Stimulated activated CD4-positive, alpha-beta T cell treated with anti-CD3 and anti-CD28 coated beads, TNF-alpha, amount 100 ng/mL, for 24 hours (primary cell): ENCODE measurements around the gene MYCBPAP.

Experiments used
- DNase-seq, 3 experiments: peaks; one replicate each; pipeline ENCODE4 v3.0.0-alpha.2; 2020; ENCODE audit warnings: low read depth in 3 of 3

The MYCBPAP gene

GRCh38 chr17:50507871-50508572, at the start of gene MYCBPAP:
TSS of gene MYCBPAP (plus strand) at chr17:50508439. CDS start at chr17:50508675, 236 bp downstream.
- DNase-seq, result peak; percentile 58 to 83 (median 59)

GRCh38 chr17:50458701-50459676, 49.2 kb upstream of the MYCBPAP start:
- no peak for DNase-seq

- no peak for DNase-seq
Measured at GRCh38 chr17:50459756-50460155, 48.5 kb upstream of the MYCBPAP start.

- DNase-seq, result no peak
Measured at GRCh38 chr17:50460831-50461526, 47.3 kb upstream of the MYCBPAP start.

DNA sequence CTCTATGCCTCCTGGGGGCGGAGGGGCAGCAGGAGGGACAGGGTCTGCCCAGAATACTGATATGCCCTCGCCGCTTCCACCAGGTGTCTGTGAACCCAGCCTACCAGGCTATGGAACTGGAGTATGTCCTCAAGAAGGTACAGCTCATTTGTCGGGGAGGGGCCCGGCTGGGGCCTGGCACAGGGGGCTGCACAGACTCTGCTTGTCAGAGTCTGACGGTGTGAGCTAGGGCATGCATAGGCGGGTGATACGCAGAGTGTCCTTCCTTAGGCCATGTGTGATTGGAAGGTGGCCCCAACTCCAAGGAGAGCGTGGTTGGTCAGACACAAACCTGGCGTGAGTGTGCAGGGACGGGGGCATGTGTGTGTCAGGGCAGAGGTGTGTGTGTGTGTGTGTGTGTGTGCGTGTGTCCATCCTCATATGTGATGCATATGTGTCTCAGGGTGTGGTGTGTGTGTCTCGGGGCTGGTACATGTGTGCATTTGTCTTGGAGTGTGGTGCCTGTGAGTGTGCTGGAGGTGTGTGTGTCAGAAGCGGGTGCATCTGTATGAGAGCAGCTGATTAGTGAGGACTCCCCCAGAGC, 46.6 kb upstream of the MYCBPAP start:
- DNase-seq, result no peak

DNA sequence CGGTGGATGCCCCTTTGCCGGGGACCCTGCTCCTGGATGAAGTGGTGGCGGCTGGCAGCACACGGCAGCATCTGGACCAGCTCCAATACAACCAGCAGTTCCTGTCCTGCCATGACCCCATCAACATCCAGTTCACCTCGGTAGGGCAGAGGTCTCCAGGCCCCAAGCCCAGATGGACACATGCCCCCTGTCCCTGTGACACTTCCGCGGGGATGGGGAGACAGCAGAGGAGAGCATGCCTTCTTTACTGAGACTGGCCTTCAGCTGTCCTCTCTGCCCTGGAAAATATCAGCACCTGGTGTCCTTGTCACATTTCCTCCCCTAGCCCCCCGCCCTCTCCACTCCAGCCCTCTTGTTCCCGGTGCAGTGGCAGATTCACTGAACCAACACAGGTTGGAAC, 45.8 kb upstream of the MYCBPAP start:
- no peak for DNase-seq

DNA sequence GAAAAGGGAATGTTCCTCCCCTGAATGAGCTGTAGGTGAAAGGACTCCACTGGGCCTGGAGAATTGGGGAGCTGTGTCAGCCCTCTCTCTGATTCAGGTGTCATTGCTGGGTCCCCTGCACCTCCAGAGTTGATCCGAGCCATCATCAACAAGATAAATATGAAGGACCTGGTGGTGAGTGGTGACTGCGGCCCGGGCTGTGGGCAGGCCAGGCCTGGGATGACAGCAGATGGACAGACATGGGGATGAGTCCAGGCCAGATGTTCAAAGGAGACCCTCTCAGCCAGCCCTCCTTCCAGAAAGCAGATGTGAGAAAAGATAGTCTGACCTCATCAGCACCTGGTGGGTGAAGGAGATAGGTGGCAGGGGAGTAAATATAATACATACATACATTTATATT, 44.1 kb upstream of the MYCBPAP start:
- no peak for DNase-seq

DNA sequence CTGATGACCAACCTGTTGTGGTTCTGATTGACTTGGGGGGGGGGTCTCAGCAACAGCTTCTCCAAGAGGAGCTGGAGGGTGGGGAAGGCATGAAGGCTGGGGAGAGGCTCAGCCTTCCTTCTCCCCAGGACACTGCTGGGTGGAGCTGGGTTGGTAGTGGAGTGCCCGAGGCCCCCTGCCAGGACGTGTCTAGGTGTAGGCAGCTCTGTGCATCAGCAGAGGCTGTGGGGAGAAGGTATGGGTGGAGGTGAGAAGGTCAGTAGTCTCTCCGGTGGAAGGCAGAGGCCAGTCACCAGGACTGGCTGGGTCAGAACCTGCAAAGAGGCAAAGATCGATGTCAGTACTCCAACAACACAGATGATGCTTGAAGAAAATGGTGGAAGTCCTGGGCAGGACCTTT, 43.5 kb upstream of the MYCBPAP start:
- no peak for DNase-seq

- no peak for DNase-seq
Measured at GRCh38 chr17:50465171-50465570, 43.1 kb upstream of the MYCBPAP start.

DNA sequence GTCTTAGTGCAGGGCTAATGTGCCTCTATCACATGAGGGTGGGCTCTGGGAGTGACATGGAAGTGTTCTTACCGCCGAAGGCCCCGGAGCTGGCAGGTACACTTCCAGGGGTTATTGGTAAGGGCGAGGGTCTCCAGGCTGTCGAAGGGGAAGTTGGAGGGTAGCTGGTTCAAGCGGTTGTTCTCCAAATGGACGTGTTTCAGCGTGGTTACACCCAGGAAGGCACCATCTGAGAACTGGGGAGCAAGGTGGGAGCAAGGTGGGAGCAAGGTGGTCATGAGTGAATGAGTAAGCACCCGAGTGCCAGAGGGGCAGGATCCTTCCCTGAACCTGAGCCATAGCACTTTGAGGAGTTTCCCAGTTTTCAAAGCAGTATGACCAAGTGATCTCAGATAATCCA, 42.6 kb upstream of the MYCBPAP start:
- DNase-seq, result no peak

DNA sequence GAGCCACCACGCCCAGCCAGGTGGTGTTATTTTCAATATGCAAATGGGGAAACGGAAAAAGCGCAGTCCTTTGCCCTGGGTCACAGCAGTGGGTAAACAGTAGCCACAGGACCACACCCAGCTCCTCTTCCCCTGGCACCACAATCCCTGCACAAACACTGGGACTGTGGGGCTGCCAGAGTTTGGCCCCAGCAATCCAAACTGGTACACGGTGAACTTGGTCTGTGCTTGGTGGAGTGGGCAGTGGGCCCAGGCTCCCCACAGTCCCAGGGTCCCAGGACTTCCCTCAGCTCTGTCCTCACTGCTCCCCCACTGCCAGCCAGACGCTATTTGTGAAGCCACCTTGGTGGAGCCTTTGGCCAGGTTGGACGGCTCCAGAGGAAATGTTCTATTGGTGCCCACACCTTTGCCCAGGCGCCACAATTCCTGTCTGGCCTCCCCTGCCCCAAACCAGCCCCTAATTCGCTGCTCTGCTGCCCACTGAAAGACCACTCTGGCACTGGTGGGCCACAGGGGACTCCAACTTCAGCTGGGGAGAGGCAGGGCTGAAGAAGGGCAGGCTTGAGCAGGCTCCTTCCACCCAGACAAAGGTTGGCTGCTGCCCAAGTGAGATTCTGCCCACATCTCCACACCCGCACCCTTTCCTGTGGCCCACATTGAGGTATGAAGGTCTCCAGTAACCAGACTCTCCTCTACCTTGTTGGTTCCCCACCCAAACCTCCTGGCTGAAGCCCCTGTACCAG, 41.7 kb upstream of the MYCBPAP start:
- DNase-seq, result no peak

GRCh38 chr17:50467114-50467854, 41.0 kb upstream of the MYCBPAP start:
- no peak for DNase-seq

GRCh38 chr17:50467855-50468303, 40.4 kb upstream of the MYCBPAP start:
- no peak for DNase-seq

DNA sequence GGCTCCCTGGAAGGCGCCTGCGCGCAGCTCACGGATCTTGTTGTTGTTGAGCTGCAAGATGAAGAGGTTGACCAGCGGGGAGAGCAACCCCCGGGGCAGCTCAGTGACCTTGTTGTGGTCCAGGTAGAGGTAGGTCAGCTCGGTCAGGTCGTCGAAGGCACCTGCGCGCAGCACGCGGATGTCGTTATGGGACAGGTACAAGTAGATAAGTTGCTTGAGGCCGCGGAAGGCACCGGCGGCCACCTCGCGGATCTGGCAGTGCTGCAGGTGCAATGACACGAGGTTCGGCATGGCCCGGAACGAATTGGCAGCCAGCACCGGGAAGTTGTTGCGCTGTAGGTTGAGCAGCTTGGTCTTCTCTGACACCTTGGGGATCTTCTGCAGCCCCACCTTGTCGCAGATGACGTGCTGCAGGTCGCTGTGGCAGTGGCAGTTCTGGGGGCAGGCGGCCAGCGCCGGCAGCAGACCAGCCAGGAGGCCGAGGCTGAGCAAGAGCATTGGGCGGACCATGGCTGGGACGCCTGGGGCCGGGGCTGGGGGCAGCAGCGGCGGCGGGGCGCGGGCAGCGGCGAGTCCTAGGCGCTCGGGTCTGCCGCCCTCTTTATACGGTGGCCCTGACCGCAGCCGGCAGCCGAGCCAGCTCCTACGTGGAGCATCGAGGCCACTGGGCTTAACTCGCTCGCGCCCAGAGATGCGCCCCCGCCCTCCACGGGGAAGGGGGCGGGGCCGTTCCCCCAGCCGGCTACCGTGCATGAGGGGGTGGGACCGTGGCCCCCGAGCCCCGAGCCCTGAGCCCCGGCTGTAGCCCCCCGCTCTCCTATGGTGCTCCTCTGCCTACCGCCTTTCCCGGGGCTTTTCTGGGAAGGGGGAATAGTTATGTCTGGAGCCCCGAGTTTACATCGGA, 39.7 kb upstream of the MYCBPAP start, which contains the start of gene CHAD:
CHAD (minus strand) TSS at position 577 of the 904 bp plus-strand sequence; CDS start at position 510, 67 bp downstream.
- no peak for DNase-seq

- no peak for DNase-seq
Measured at GRCh38 chr17:50469208-50469605, 39.0 kb upstream of the MYCBPAP start.

DNA sequence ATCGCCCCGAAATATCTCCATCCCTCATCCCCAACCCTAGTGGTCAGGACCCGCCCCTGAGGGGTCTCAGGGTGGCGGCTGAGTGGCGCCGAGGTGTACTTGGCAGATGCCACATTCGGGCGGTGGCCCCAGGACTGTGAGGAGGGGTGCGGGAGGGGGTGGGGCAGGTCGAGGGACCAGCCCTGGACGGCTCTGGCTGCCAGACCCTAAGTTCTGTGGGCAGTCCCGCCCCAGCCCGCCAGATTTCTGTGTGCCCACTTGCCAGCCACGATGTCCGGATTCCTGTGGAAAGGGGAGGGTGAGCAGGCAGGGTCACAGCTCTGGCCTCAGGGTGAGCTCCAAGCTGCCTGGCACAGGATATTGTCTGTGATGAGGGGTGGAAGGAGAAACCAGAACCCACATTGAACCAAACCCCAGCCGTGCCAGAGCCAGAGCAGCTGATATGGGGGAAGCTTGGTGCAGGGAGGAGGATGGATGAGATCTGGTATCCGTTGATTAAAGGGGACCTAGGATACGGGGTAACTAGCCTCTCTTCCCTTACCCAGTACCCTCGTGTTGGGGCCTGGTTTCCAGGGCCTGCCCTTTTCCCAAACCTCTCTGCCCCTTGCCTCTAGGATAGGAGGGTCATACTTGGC, 38.5 kb upstream of the MYCBPAP start:
- no peak for DNase-seq

- no peak for DNase-seq
Measured at GRCh38 chr17:50470426-50470825, 37.8 kb upstream of the MYCBPAP start.

DNA sequence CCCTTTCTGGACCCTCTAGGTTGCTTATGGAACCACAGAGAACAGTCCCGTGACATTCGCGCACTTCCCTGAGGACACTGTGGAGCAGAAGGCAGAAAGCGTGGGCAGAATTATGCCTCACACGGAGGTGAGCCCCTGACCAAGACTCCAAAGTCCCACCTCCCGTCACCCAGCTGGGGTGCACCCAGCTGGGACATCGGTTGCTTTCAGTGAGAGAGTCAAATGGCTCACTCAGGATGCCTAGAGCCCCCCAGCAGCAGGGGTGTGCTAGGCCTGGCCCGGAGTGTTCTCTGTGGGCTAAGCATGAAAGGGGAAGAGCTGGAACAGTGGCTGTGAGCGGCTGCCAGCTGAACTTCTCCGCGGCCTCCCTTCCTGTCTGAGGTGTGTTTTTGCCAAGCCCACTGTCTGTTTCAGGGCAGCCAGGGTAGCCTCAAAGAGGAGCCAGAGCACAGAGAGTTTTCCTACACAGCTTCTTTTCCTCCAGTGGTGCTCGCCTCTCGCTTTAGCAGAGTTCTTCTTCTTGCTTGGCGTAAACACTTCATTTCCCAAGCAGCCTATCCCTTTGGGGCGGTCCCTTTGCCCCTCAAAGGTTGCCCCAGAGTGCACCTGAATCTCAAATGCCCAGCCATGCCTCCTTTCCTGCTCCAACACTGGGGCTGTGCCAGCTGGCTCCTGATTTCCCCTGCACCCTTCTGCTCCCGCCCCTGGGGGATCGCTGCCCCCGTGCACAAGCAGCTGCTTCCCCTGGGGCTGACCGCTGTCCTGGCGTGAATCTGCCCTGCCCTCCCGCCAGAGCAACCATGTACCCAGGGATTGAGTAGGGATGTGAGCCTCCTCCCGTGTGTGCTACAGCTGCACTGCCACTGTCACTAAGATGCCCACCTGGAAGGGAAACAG, 37.0 kb upstream of the MYCBPAP start:
- DNase-seq, result no peak
